ENCODE measurements around the gene SLC39A1.

DNA sequence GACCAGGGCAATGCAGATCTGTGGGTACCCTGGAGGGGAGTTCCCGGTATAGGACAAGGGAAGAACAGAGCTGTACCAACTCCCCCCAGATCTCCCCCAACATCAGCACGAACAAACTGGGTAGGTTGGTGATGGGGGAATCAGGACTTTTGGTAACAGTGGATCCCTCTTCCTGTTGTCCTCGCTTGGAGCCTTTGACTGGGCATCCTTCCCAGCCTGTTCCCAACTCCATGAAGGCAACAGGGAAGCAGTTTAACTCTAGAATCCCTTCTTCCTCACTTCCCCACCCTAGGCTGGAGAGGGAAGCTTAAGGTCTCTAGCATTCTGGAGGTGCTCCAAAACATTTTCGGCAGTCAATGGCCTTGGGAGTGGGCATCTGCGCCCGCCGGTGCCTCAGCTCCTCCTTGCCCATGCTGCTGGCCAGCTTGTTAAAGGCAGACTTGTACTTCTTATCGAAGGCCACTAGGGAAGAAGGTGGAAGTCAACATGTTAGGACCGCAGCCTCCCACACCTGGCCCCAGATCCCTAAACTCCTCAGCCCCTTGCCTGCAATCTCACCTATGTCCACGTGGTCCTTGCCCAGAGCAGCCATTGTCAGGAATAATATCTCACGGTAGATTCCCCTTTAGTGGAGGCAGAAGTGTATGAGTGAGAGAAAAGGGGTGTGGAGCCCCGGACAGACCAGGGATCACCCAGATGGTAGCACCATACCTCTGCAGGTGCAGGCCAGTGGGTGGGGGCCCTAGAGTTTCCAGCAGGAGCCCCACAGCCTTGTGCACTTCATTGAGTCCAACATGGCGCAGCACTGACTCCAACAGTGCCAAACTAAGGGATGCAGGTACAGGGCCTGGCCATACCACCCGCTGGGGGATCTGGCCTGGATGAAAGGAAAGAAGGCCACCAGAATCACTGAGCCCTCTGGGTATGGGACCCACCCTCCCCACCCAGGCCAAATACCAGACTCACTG lies 33.1 kb downstream of the SLC39A1 start:
- TF ChIP-seq, protein P1, sequence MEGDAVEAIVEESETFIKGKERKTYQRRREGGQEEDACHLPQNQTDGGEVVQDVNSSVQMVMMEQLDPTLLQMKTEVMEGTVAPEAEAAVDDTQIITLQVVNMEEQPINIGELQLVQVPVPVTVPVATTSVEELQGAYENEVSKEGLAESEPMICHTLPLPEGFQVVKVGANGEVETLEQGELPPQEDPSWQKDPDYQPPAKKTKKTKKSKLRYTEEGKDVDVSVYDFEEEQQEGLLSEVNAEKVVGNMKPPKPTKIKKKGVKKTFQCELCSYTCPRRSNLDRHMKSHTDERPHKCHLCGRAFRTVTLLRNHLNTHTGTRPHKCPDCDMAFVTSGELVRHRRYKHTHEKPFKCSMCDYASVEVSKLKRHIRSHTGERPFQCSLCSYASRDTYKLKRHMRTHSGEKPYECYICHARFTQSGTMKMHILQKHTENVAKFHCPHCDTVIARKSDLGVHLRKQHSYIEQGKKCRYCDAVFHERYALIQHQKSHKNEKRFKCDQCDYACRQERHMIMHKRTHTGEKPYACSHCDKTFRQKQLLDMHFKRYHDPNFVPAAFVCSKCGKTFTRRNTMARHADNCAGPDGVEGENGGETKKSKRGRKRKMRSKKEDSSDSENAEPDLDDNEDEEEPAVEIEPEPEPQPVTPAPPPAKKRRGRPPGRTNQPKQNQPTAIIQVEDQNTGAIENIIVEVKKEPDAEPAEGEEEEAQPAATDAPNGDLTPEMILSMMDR (IDR thresholded peaks at IDR 0.05; ENCODE audit: low read length): no peak
- no peak for TF ChIP-seq EZH2 (IDR thresholded peaks at IDR 0.05; ENCODE audit: borderline replicate concordance, low read length)

Data from OCI-LY1 (cell line).